ENCODE measurements around the gene MAP3K3. TPM values are rescaled to one million over a fixed set of nuclear protein-coding genes. Genes with fewer than 3 reads are reported as not detected.

Gene MAP3K3
- total and polyA plus RNA-seq, 9 of the 15 experiments (the other 6 are each of a cell fraction or from before 2014, with no cell fraction given), result 0.69 to 16.5 (median 12.1) TPM

GRCh38 chr17:63740464-63741142 is 118.4 kb downstream of the MAP3K3 start (continued):
- no peak for TF ChIP-seq NONO (IDR thresholded peaks at IDR 0.05; ENCODE audit: low read depth in 2 of 2, low read length in 1 of 2)
- no peak for TF ChIP-seq ETS2 (tag; IDR thresholded peaks at IDR 0.05; ENCODE audit: borderline replicate concordance, poor library complexity, severe bottlenecking)
- no peak for TF ChIP-seq PTBP1 (IDR thresholded peaks at IDR 0.05; ENCODE audit: low read depth, low read length)
- TF ChIP-seq TEAD1 (CRISPR knock-in tag; IDR thresholded peaks at IDR 0.05), result 0 out of 4 replicates have a peak, but pooled peaks of 1 of the 2 experiments have one; percentile 48
- no peak for TF ChIP-seq CCNT2 (IDR thresholded peaks at IDR 0.05; ENCODE audit: borderline replicate concordance, extremely low read depth, insufficient read length, low read depth, low read length)
- TF ChIP-seq PHF8 (IDR thresholded peaks at IDR 0.05; ENCODE audit: borderline replicate concordance, low read length), result no peak
- peak; percentile 64; the same call in 1 of the 2 replicates for TF ChIP-seq HMBOX1 (IDR thresholded peaks at IDR 0.05)
- no peak for TF ChIP-seq RHOXF2B (CRISPR knock-in tag; conservative IDR thresholded peaks at IDR 0.05)
- TF ChIP-seq NR2C1 (IDR thresholded peaks at IDR 0.05), result no peak
- TF ChIP-seq NR2C1 (tag; IDR thresholded peaks at IDR 0.05), result no peak
- no peak for TF ChIP-seq PHF20 (IDR thresholded peaks at IDR 0.05; ENCODE audit: partially characterized antibody)
- TF ChIP-seq POLR2G (IDR thresholded peaks at IDR 0.05; ENCODE audit: low read depth, low read length), result no peak
- no peak for TF ChIP-seq EZH2 (IDR thresholded peaks at IDR 0.05; ENCODE audit: borderline replicate concordance, low read depth, low read length)
- TF ChIP-seq KHSRP (IDR thresholded peaks at IDR 0.05), result no peak
